Vagina (tissue), 2 donors: Measurements from ENCODE around the gene HIPK2.

Experiments used
- POLR2A ChIP-seq, 2 donors: fragments of 450-650 bp; IDR thresholded peaks; one replicate each; pipeline ENCODE4 v1.6.1; 2017; ENCODE audit warnings: antibody characterized with exemption in 2 of 2, mild to moderate bottlenecking in 2 of 2, moderate library complexity in 2 of 2
- POLR2AphosphoS5 ChIP-seq, 2 donors: sonication (generic); formaldehyde crosslinking; IDR thresholded peaks; one replicate each; pipeline ENCODE4 v1.9.0; 2017; ENCODE audit warnings: antibody characterized with exemption in 2 of 2, mild to moderate bottlenecking in 2 of 2, low read depth in 1 of 2; ENCODE audit not compliant: insufficient read depth in 1 of 2
- TF ChIP-seq, protein P1 (sequence below), 3 experiments: fragments of 450-650 bp in 2 of 3; fragments of 200-600 bp in 1 of 3; sonication (generic) in 1 of 3; IDR thresholded peaks; one replicate each; pipeline ENCODE4 v1.5.1; 2017 to 2019; ENCODE audit warnings: antibody characterized with exemption in 3 of 3, mild to moderate bottlenecking in 2 of 3, moderate library complexity in 2 of 3

DNA sequence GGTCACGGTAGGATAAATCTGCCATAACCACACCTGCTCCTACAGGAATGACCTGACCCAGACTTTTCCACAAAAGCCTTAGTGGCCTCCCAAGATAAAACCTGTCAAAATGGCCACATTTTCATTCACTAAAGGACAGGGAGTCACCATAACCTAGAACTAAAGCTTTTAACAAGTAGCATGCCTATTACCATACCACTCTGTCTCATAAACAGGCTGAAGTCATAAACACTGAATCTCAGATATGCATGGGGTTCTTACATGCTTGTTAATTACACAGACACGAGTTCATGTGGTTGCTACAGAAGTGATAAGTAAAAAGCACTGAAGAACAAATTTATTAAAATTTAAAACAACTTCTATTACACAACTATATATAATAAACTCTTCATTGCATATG, 56.0 kb downstream of the HIPK2 start:
- TF ChIP-seq, protein P1, sequence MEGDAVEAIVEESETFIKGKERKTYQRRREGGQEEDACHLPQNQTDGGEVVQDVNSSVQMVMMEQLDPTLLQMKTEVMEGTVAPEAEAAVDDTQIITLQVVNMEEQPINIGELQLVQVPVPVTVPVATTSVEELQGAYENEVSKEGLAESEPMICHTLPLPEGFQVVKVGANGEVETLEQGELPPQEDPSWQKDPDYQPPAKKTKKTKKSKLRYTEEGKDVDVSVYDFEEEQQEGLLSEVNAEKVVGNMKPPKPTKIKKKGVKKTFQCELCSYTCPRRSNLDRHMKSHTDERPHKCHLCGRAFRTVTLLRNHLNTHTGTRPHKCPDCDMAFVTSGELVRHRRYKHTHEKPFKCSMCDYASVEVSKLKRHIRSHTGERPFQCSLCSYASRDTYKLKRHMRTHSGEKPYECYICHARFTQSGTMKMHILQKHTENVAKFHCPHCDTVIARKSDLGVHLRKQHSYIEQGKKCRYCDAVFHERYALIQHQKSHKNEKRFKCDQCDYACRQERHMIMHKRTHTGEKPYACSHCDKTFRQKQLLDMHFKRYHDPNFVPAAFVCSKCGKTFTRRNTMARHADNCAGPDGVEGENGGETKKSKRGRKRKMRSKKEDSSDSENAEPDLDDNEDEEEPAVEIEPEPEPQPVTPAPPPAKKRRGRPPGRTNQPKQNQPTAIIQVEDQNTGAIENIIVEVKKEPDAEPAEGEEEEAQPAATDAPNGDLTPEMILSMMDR (IDR thresholded peaks at IDR 0.05): no peak
- TF ChIP-seq POLR2A (IDR thresholded peaks at IDR 0.05): no peak
- no peak for TF ChIP-seq POLR2AphosphoS5 (IDR thresholded peaks at IDR 0.05; ENCODE audit: insufficient read depth in 1 of 2, low read depth in 1 of 2)
